OCI-LY7 (cell line): Measurements from ENCODE around the gene FABP6.

Experiments
- CTCF ChIP-seq: fragments of 200-600 bp; sonication (generic); conservative IDR thresholded peaks from 2 replicates; pipeline ENCODE4 v1.5.1; 2014; ENCODE audit warnings: mild to moderate bottlenecking, antibody characterized with exemption, low read length, moderate library complexity, mixed read lengths
- EZH2phosphoT487 ChIP-seq: fragments of 200-600 bp; sonication (generic); IDR thresholded peaks from 2 replicates; pipeline ENCODE4 v1.6.1; 2018; ENCODE audit warnings: low read depth, borderline replicate concordance, mild to moderate bottlenecking, mixed run types, antibody characterized with exemption, low read length, moderate library complexity, mixed read lengths

- TF ChIP-seq EZH2phosphoT487 (no peak), CTCF (no peak)
These were observed 42.5 kb downstream of the FABP6 start for GRCh38 chr5:160271836-160272235.
